ENCODE data around the gene CRYM. TPM values are rescaled to one million over a fixed set of nuclear protein-coding genes. Genes with fewer than 3 reads are reported as not detected.

The CRYM gene
- total RNA-seq (2022; extraction: Qiagen RNA extraction; ENCODE audit: low read depth): 1.3 to 2.3 TPM (median 1.7 TPM) in 5 replicates

DNA sequence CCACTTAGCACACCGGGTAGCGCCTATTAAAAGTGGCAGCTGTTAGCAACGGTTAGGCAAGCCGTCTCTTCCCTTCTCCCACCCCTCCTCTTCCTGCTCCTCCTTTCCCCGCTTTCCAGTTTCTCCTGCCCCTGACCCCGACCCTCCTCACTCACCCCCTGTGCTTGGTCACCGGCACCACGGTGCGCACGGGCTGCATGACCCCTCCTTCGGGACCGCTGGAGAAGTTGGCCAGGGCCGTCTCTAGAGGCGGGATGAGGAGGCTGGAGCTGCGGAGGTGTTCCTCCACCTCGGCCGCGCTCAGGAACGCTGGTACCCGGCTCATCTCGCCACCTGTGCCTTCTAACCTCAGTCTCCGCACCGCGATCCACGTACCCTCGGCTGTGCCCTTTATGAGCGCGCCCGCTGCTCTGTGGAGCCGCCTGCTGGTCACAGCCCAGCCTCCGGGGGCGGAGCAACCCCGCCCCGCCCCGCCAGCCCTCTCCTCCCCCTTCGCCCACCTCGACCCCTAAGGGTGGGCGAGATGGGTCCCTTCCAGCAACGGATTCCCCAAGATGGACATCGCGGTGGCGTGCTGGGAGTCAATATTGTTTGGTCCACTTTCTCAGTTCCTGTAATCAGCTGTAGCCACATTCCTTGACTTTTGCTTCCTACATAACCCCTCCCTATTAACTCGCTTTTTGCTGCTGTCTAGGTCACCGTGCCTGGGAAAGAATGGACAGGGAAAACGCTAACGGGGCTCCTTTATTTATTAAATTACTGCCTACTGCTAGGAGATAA is at the start of gene CRYM:
CRYM (minus strand) TSS at position 364 of the 780 bp plus-strand sequence; CDS start at position 325, 39 bp downstream.

DNA sequence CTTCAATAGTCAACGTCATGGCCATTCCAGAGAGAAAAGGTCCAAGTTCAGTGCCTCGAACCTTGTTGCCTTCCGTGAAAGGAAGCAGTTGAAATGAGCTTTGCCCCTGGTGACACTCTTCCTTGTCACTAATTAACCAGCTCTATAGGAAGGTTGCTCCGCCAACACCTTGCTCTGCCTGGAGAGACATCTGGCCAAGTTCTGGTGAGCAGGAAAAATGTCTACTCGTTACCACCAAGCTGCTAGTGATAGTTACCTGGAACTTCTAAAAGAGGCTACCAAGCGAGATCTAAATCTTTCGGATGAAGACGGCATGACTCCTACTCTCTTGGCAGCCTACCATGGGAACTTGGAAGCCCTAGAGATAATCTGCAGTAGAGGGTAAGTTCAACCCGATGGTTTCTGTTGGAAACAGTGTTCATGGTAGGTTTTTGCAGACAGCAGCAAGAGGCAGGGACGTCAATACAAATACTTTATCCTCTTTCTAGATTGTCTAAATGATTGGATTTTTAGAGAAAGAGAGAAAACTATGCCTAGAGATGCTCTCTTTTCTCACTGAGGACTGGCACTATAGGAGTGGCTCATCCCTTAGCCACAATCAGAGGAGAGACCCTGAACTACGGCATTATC is 44.5 kb downstream of the CRYM start, which contains the start of gene ANKS4B:
ANKS4B (plus strand) TSS at position 179 of the 630 bp plus-strand sequence; CDS start at position 218, 39 bp downstream.

DNA sequence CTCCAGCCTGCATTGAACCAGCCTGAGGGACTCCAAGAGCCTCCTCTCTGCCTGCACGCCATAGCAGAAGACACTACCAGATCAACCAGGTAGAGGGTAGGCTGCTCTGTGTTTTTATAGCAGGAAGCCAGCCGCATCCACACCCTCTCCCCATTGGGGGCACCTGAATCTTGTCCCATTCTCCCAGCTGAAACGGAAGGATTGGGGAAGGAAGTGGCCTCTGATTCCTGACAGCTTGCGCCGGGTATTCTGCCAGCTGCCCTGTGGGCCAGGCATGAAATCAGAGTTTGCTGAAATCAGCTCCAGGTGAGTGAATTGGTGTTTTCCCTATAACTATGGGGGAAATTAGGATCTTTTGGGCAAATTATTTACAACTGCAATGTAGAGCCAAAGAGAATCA is 66.6 kb downstream of the CRYM start, which contains the start of gene ZP2:
ZP2 (minus strand) TSS at position 89 of the 400 bp plus-strand sequence; CDS start at position 62, 27 bp downstream.

Other genes starting within 250 kb of the CRYM start
- gene DNAH3, start 127.4 kb downstream of the CRYM start, total RNA-seq (2022; extraction: Qiagen RNA extraction; ENCODE audit: low read depth): 0.06 to 0.19 TPM (median 0.17 TPM) in 5 replicates
- 16.4 to 25.2 TPM (median 20.6 TPM) in 5 replicates for gene LDAF1, start 119.6 kb downstream of the CRYM start, total RNA-seq (2022; extraction: Qiagen RNA extraction; ENCODE audit: low read depth)
- gene ZP2, start 66.7 kb downstream of the CRYM start, total RNA-seq (2022; extraction: Qiagen RNA extraction; ENCODE audit: low read depth): not detected in 5 replicates
- 0.06 to 0.23 TPM (median 0.14 TPM) in 5 replicates for gene ANKS4B, start 44.6 kb downstream of the CRYM start, total RNA-seq (2022; extraction: Qiagen RNA extraction; ENCODE audit: low read depth)

All from A549 treated with DMSO at 1 μM for 4 hours (cell line).